Measurements from ENCODE around the gene JPH2.

DNA sequence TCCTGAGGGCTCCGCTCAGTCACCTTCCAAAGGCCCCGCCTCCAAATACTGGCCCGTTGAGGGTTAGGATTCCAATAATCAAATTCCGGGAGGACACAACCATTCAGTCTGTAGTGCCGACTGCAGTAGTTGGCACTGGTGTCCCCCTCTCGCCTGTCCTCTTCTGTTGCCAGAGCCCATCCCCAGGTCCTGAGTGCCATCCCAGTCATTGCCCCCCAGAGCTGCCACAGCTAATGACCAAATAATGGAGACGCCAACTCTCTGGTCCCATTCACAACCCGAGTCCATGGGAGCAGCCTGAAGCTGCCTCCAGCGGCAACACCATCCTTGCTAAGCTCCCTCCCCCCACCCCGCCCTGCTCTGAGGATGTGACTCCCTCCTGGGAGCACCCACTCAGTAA is 115.9 kb downstream of the JPH2 start:
- TF ChIP-seq ZNF565 (CRISPR knock-in tag; conservative IDR thresholded peaks at IDR 0.05; ENCODE audit: low read depth) (no peak), ZNF70 (CRISPR knock-in tag; IDR thresholded peaks at IDR 0.05) (no peak), SNAI2 (CRISPR knock-in tag; IDR thresholded peaks at IDR 0.05) (no peak), OSR1 (CRISPR knock-in tag; IDR thresholded peaks at IDR 0.05) (no peak), ZNF8 (CRISPR knock-in tag; IDR thresholded peaks at IDR 0.05) (no peak), ARNTL (CRISPR knock-in tag; IDR thresholded peaks at IDR 0.05; ENCODE audit: borderline replicate concordance, low read depth) (no peak), TOX (CRISPR knock-in tag; IDR thresholded peaks at IDR 0.05; ENCODE audit: borderline replicate concordance) (no peak)
- TF ChIP-seq, protein P1, sequence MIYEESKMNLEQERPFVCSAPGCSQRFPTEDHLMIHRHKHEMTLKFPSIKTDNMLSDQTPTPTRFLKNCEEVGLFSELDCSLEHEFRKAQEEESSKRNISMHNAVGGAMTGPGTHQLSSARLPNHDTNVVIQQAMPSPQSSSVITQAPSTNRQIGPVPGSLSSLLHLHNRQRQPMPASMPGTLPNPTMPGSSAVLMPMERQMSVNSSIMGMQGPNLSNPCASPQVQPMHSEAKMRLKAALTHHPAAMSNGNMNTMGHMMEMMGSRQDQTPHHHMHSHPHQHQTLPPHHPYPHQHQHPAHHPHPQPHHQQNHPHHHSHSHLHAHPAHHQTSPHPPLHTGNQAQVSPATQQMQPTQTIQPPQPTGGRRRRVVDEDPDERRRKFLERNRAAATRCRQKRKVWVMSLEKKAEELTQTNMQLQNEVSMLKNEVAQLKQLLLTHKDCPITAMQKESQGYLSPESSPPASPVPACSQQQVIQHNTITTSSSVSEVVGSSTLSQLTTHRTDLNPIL (CRISPR knock-in tag; IDR thresholded peaks at IDR 0.05; ENCODE audit: low read depth) = no peak
- TF ChIP-seq, protein P2, sequence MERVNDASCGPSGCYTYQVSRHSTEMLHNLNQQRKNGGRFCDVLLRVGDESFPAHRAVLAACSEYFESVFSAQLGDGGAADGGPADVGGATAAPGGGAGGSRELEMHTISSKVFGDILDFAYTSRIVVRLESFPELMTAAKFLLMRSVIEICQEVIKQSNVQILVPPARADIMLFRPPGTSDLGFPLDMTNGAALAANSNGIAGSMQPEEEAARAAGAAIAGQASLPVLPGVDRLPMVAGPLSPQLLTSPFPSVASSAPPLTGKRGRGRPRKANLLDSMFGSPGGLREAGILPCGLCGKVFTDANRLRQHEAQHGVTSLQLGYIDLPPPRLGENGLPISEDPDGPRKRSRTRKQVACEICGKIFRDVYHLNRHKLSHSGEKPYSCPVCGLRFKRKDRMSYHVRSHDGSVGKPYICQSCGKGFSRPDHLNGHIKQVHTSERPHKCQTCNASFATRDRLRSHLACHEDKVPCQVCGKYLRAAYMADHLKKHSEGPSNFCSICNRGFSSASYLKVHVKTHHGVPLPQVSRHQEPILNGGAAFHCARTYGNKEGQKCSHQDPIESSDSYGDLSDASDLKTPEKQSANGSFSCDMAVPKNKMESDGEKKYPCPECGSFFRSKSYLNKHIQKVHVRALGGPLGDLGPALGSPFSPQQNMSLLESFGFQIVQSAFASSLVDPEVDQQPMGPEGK (CRISPR knock-in tag; IDR thresholded peaks at IDR 0.05; ENCODE audit: borderline replicate concordance) = no peak
- TF ChIP-seq, protein P3, sequence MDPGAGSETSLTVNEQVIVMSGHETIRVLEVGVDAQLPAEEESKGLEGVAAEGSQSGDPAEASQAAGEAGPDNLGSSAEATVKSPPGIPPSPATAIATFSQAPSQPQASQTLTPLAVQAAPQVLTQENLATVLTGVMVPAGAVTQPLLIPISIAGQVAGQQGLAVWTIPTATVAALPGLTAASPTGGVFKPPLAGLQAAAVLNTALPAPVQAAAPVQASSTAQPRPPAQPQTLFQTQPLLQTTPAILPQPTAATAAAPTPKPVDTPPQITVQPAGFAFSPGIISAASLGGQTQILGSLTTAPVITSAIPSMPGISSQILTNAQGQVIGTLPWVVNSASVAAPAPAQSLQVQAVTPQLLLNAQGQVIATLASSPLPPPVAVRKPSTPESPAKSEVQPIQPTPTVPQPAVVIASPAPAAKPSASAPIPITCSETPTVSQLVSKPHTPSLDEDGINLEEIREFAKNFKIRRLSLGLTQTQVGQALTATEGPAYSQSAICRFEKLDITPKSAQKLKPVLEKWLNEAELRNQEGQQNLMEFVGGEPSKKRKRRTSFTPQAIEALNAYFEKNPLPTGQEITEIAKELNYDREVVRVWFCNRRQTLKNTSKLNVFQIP (CRISPR knock-in tag; IDR thresholded peaks at IDR 0.05; ENCODE audit: borderline replicate concordance, low read depth) = no peak
- TF ChIP-seq, protein P4, sequence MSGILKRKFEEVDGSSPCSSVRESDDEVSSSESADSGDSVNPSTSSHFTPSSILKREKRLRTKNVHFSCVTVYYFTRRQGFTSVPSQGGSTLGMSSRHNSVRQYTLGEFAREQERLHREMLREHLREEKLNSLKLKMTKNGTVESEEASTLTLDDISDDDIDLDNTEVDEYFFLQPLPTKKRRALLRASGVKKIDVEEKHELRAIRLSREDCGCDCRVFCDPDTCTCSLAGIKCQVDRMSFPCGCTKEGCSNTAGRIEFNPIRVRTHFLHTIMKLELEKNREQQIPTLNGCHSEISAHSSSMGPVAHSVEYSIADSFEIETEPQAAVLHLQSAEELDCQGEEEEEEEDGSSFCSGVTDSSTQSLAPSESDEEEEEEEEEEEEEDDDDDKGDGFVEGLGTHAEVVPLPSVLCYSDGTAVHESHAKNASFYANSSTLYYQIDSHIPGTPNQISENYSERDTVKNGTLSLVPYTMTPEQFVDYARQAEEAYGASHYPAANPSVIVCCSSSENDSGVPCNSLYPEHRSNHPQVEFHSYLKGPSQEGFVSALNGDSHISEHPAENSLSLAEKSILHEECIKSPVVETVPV (CRISPR knock-in tag; IDR thresholded peaks at IDR 0.05) = no peak
